WTC11 (cell line): ENCODE measurements around the gene NINJ2. TPM values are rescaled to one million over a fixed set of nuclear protein-coding genes. Genes with fewer than 3 reads are reported as not detected.

Source experiments
- ATAC-seq: fragments of 200-7000 bp; cut with Tn5 transposase; 2 replicates; pipeline ENCODE4 v1.10.0; 2021; ENCODE audit warnings: mild to moderate bottlenecking, moderate library complexity
- CTCF ChIA-PET: fragments of 300-600 bp; sonication (Branson Sonifier 250); formaldehyde crosslinking; loops from one replicate; lab custom pipeline; 2021; ENCODE audit warnings: antibody characterized with exemption; lab: Charles Lee
- POLR2A ChIA-PET: fragments of 350-600 bp; sonication (Branson Sonifier 250); formaldehyde crosslinking; loops from one replicate; lab custom pipeline; 2021; ENCODE audit warnings: antibody characterized with exemption; lab: Charles Lee
- DNase-seq: peaks from one replicate; pipeline ENCODE4 v3.0.0; 2021; ENCODE audit warnings: low spot score
- H3K27ac Mint-ChIP-seq: 2 replicates; pipeline ENCODE4 v1.8.0; 2021; ENCODE audit warnings: mixed read lengths
- H3K27me3 Mint-ChIP-seq: 2 replicates; pipeline ENCODE4 v1.8.0; 2021; ENCODE audit warnings: low read depth, mild to moderate bottlenecking, moderate library complexity, mixed read lengths
- H3K36me3 Mint-ChIP-seq: 2 replicates; pipeline ENCODE4 v1.8.0; 2021; ENCODE audit warnings: mixed read lengths
- H3K4me1 Mint-ChIP-seq: 2 replicates; pipeline ENCODE4 v1.8.0; 2022; ENCODE audit warnings: mixed read lengths
- H3K4me3 Mint-ChIP-seq: 2 replicates; pipeline ENCODE4 v1.8.0; 2021; ENCODE audit warnings: mild to moderate bottlenecking, moderate library complexity, mixed read lengths
- H3K9me3 Mint-ChIP-seq: 2 replicates; pipeline ENCODE4 v1.8.0; 2021; ENCODE audit warnings: mixed read lengths
- CBFB ChIP-seq: sonication (generic); formaldehyde crosslinking; IDR thresholded peaks from 2 replicates; pipeline ENCODE4 v1.8.1; 2022; ENCODE audit warnings: mild to moderate bottlenecking, low read depth, missing genetic modification reagents
- ELF4 ChIP-seq: sonication (generic); formaldehyde crosslinking; IDR thresholded peaks from 2 replicates; pipeline ENCODE4 v1.8.1; 2022; ENCODE audit warnings: low read depth, mild to moderate bottlenecking, moderate library complexity, missing genetic modification reagents
- FOXP1 ChIP-seq: sonication (generic); formaldehyde crosslinking; IDR thresholded peaks from 2 replicates; pipeline ENCODE4 v1.8.0; 2022; ENCODE audit warnings: missing genetic modification reagents, mild to moderate bottlenecking, moderate library complexity, borderline replicate concordance
- IRF2 ChIP-seq: sonication (generic); formaldehyde crosslinking; IDR thresholded peaks from 2 replicates; pipeline ENCODE4 v1.8.0; 2022; ENCODE audit warnings: low read depth, missing genetic modification reagents, borderline replicate concordance
- NFYB ChIP-seq: sonication (generic); formaldehyde crosslinking; conservative IDR thresholded peaks from 2 replicates; pipeline ENCODE4 v1.8.0; 2022; ENCODE audit warnings: low read depth, missing genetic modification reagents
- SOX15 ChIP-seq: fragments of 250-450 bp; sonication (Bioruptor Pico); IDR thresholded peaks from 2 replicates; pipeline ENCODE4 v1.9.0; 2021; ENCODE audit warnings: mild to moderate bottlenecking
- SP1 ChIP-seq: sonication (generic); formaldehyde crosslinking; conservative IDR thresholded peaks from 2 replicates; pipeline ENCODE4 v1.8.1; 2022; ENCODE audit warnings: missing genetic modification reagents
- ZBTB21 ChIP-seq: sonication (generic); formaldehyde crosslinking; IDR thresholded peaks from 2 replicates; pipeline ENCODE4 v1.8.1; 2023; ENCODE audit warnings: mild to moderate bottlenecking, missing genetic modification reagents, borderline replicate concordance
- ZNF396 ChIP-seq: fragments of 250-450 bp; sonication (Bioruptor Pico); IDR thresholded peaks from 2 replicates; pipeline ENCODE4 v1.8.0; 2021; ENCODE audit warnings: mild to moderate bottlenecking, moderate library complexity, borderline replicate concordance
- ZNF416 ChIP-seq: fragments of 250-450 bp; sonication (Bioruptor Pico); IDR thresholded peaks from 2 replicates; pipeline ENCODE4 v1.9.0; 2021; ENCODE audit warnings: mild to moderate bottlenecking, inconsistent platforms
- total RNA-seq: library from RNA; stranded (reverse); gene quantifications from 3 replicates; pipeline ENCODE4 v1.2.3, GENCODE V29; 2021
- TF ChIP-seq, protein P1 (sequence below): sonication (generic); formaldehyde crosslinking; IDR thresholded peaks from 2 replicates; pipeline ENCODE4 v1.8.1; 2023; ENCODE audit warnings: mild to moderate bottlenecking, moderate library complexity, missing genetic modification reagents
- TF ChIP-seq, protein P2 (sequence below): sonication (generic); formaldehyde crosslinking; IDR thresholded peaks from 2 replicates; pipeline ENCODE4 v1.8.1; 2023; ENCODE audit warnings: mild to moderate bottlenecking, missing genetic modification reagents, moderate library complexity
- TF ChIP-seq, protein P3 (sequence below): sonication (generic); formaldehyde crosslinking; conservative IDR thresholded peaks from 2 replicates; pipeline ENCODE4 v1.8.1; 2023; ENCODE audit warnings: mild to moderate bottlenecking, low read depth, missing genetic modification reagents, moderate library complexity
- TF ChIP-seq, protein P4 (sequence below): sonication (generic); formaldehyde crosslinking; IDR thresholded peaks from 2 replicates; pipeline ENCODE4 v1.8.0; 2023; ENCODE audit warnings: mild to moderate bottlenecking, missing genetic modification reagents

Gene NINJ2
- total RNA-seq, 1 experiment from 2014 or later, result 0.42 TPM

DNA sequence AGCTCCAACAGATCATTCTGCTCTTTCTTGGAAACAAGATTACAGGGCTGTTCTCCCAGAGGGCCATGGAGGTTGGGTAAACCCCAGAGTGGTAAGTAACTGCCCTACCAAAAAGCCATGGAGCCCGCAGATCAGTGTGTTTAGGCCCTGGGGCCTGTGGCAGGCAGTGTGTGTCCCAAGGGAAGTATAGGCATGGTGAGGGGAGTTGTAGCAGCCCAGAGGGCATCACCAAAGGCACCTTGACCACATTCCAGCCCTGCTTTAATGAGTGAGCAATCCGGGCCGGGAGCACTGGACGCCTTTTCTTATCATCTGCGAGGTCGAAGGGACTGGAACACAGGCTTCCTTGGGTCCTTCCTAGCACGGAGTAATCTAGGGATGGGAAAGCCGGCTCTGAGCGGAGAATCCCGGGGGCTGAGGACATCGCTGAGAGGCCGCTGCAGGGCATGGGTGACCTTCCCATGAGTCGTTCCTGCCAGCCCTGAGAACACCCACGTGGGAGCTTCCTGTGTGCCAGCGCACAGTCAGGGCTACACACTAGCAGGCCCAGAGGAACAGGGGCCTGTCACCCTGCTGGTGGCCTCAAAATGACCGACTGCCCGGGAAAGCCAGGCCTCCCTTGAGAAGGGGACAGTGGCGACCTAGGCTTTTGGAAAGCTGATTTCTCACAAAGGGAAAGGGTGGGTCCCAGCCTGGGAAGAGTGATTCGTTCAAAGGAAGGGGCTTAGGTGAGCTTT, 91.3 kb downstream of the NINJ2 start (continued):
- TF ChIP-seq, protein P1, sequence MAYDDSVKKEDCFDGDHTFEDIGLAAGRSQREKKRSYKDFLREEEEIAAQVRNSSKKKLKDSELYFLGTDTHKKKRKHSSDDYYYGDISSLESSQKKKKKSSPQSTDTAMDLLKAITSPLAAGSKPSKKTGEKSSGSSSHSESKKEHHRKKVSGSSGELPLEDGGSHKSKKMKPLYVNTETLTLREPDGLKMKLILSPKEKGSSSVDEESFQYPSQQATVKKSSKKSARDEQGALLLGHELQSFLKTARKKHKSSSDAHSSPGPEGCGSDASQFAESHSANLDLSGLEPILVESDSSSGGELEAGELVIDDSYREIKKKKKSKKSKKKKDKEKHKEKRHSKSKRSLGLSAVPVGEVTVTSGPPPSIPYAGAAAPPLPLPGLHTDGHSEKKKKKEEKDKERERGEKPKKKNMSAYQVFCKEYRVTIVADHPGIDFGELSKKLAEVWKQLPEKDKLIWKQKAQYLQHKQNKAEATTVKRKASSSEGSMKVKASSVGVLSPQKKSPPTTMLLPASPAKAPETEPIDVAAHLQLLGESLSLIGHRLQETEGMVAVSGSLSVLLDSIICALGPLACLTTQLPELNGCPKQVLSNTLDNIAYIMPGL (CRISPR knock-in tag), result no peak
- TF ChIP-seq CBFB, result no peak
- no peak for TF ChIP-seq ZNF396 (CRISPR knock-in tag)
- TF ChIP-seq, protein P2, sequence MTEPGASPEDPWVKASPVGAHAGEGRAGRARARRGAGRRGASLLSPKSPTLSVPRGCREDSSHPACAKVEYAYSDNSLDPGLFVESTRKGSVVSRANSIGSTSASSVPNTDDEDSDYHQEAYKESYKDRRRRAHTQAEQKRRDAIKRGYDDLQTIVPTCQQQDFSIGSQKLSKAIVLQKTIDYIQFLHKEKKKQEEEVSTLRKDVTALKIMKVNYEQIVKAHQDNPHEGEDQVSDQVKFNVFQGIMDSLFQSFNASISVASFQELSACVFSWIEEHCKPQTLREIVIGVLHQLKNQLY (CRISPR knock-in tag), result no peak
- TF ChIP-seq ELF4, result no peak
- TF ChIP-seq NFYB (CRISPR knock-in tag), result no peak
- no peak for TF ChIP-seq IRF2
- TF ChIP-seq, protein P3, sequence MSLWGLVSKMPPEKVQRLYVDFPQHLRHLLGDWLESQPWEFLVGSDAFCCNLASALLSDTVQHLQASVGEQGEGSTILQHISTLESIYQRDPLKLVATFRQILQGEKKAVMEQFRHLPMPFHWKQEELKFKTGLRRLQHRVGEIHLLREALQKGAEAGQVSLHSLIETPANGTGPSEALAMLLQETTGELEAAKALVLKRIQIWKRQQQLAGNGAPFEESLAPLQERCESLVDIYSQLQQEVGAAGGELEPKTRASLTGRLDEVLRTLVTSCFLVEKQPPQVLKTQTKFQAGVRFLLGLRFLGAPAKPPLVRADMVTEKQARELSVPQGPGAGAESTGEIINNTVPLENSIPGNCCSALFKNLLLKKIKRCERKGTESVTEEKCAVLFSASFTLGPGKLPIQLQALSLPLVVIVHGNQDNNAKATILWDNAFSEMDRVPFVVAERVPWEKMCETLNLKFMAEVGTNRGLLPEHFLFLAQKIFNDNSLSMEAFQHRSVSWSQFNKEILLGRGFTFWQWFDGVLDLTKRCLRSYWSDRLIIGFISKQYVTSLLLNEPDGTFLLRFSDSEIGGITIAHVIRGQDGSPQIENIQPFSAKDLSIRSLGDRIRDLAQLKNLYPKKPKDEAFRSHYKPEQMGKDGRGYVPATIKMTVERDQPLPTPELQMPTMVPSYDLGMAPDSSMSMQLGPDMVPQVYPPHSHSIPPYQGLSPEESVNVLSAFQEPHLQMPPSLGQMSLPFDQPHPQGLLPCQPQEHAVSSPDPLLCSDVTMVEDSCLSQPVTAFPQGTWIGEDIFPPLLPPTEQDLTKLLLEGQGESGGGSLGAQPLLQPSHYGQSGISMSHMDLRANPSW (CRISPR knock-in tag), result no peak
- TF ChIP-seq ZNF416 (CRISPR knock-in tag), result no peak
- TF ChIP-seq, all 79 proteins: peak for 0

DNA sequence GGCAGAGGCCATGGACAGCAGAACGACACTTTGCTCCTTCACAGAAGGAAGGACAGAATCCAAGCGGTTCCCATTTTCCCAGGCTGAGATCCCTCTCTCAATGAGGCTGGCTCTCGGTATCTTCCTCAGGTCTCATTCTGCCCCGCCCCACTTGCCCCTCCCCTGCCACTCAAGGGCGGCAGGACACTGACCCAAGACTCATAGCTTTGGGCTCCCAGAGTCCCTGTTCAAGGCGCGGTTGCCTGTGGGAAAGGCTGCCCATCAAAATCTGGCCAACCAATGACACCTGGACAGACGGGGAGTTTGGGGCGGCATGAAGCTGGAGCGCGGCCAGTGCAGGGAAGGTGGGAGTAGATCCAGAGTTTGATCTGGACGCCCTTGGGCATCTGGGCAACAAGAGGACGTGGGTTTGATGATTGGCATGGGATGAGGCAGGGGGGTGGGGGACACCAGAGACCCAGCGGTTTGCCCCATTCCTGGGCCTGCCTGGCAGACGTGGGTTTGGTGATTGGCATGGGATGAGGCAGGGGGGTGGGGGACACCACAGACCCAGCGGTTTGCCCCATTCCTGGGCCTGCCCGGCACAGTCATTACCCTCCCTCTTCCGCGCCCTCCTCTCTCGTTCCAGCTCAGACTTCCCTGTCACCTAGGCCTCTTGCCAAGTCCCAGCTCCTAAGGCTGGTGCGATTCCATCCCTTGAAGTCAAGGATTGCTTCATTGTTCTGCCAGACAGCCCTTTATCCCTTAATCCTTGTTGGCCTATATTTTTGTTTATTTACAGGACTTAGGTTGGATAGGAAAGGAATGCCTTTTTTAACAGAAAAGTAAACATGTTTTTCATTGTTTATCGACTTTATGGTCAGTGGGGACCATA, 92.1 kb downstream of the NINJ2 start:
- H3K4me3 Mint-ChIP-seq, result peak overlapping the region; percentile 79
- H3K27ac Mint-ChIP-seq, result peak overlapping the region; percentile 47; the same call in 1 of the 2 replicates
- peak; percentile 63 for ATAC-seq
- peaks cover 10% of the 10 kb centered on the region for H3K4me1 Mint-ChIP-seq
- POLR2A ChIA-PET, result interaction anchor here (1.4 kb wide), 1 partner anchor 181 kb away, joined by 7 read pairs; the partner anchor contains the start of gene WNK1
- DNase-seq, result peak; percentile 68
- peaks cover 2% of the 10 kb centered on the region; the same call in 1 of the 2 replicates for H3K36me3 Mint-ChIP-seq
- peaks cover 8% of the 10 kb centered on the region for H3K9me3 Mint-ChIP-seq
- peaks cover 18% of the 10 kb centered on the region for H3K27me3 Mint-ChIP-seq
- CTCF ChIA-PET, result interaction anchor here (0.6 to 2.2 kb wide), 18 partner anchors 9 to 1059 kb away, joined by 3 to 35 read pairs (median 5); partner anchors contain the start of genes RAD52 and WNK1
- TF ChIP-seq SP1 (0 out of 2 replicates have a peak, but pooled peaks have one; percentile 6), SOX15 (CRISPR knock-in tag) (no peak), FOXP1 (CRISPR knock-in tag) (0 out of 2 replicates have a peak, but pooled peaks have one; percentile 5), ZBTB21 (CRISPR knock-in tag) (0 out of 2 replicates have a peak, but pooled peaks have one; percentile 34)
- TF ChIP-seq, protein P4, sequence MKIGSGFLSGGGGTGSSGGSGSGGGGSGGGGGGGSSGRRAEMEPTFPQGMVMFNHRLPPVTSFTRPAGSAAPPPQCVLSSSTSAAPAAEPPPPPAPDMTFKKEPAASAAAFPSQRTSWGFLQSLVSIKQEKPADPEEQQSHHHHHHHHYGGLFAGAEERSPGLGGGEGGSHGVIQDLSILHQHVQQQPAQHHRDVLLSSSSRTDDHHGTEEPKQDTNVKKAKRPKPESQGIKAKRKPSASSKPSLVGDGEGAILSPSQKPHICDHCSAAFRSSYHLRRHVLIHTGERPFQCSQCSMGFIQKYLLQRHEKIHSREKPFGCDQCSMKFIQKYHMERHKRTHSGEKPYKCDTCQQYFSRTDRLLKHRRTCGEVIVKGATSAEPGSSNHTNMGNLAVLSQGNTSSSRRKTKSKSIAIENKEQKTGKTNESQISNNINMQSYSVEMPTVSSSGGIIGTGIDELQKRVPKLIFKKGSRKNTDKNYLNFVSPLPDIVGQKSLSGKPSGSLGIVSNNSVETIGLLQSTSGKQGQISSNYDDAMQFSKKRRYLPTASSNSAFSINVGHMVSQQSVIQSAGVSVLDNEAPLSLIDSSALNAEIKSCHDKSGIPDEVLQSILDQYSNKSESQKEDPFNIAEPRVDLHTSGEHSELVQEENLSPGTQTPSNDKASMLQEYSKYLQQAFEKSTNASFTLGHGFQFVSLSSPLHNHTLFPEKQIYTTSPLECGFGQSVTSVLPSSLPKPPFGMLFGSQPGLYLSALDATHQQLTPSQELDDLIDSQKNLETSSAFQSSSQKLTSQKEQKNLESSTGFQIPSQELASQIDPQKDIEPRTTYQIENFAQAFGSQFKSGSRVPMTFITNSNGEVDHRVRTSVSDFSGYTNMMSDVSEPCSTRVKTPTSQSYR, result no peak
